Activated gamma-delta T cell treated with anti-CD3 and anti-CD28 coated beads, Interleukin-2, amount 50 U/mL, for 16 hours (primary cell): ENCODE results near the gene TRPM3.

Experiments used
- DNase-seq: peaks from one replicate; pipeline ENCODE4 v3.0.0-alpha.2; 2020; ENCODE audit warnings: low read depth

TRPM3 gene

DNA sequence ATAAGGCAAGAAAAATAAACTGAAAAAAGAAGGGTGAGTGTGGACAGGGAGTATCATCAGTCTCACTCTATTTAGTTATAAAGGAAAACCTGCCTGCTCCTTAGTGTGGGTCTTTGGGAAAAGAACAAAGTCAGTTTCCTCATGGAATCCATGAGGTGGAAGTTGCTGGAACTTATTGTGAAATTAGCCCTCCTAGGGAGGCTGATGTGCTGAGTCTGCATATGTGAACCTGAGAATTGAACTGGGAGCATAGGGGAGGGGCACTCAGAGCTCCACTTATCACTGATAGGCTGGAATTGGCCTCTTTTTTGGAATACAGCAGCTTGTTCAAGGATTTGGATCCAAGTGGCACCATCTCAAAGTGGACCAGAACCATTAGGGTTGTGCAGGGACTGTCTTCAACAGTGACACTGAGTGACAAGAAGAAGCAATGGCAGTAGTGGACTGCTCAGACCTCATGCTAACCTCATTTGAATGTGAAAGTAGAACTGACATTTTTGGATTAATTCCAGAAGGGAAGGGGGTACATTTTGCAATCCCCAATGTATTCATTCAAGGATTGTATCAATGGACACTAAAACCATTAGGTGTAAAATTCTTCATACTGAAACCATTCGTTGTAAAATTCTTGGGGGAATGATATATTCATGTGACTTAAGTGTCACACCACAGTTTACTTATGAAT lies 603.4 kb downstream of the TRPM3 start:
- DNase-seq, result no peak

GRCh38 chr9:70514273-70514672 lies 607.1 kb downstream of the TRPM3 start:
- no peak for DNase-seq

GRCh38 chr9:70511858-70512257 lies 609.6 kb downstream of the TRPM3 start:
- DNase-seq, result no peak

GRCh38 chr9:70510157-70510770 lies 611.2 kb downstream of the TRPM3 start:
- no peak for DNase-seq

GRCh38 chr9:70506159-70506558 lies 615.3 kb downstream of the TRPM3 start:
- DNase-seq, result no peak

- no peak for DNase-seq
Measured at GRCh38 chr9:70504834-70505233, 616.6 kb downstream of the TRPM3 start.

GRCh38 chr9:70502690-70503089 lies 618.7 kb downstream of the TRPM3 start:
- no peak for DNase-seq

GRCh38 chr9:70500793-70501192 lies 620.6 kb downstream of the TRPM3 start:
- DNase-seq, result no peak

- no peak for DNase-seq
Measured at GRCh38 chr9:70499621-70500020, 621.8 kb downstream of the TRPM3 start.

- DNase-seq, result no peak
Measured at GRCh38 chr9:70498866-70499265, 622.6 kb downstream of the TRPM3 start.

DNA sequence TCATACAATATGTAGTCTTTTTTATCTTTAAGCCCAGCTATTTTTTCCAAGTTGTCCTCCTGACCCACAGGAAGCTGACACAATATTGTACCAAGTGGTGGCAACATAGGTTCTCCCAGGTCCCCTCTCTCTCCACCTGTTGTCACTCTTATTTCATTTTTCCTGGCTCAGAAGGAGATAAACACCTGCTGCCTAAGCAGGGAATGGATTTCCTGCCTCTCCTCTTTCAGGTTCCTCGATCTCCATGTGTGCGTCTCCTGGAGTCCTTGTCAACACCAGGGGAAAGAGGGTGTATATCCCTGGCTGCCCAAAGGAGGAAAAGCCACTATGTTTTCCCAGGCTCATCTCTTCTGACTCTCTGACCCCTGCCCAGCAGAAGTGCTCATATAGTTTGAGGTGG lies 625.2 kb downstream of the TRPM3 start:
- no peak for DNase-seq

DNA sequence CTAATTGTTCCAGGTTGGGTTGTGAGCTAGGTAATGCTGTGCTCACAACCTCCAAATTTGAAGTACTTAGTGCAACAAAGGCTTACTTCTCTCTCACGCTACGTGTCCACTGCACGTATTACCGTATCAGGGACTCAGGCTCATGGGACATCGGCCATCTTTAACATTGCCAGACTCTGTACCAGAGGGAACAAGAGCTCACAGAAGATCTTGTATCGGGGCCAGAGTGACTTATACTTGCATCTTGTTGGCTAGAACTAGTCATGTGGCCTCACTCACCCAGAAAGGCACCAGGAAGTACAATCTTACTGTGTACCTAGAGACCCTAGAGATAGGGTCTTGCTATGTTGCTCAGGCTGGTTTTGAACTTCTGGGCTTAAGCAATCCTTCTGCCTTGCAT lies 625.9 kb downstream of the TRPM3 start:
- DNase-seq, result no peak

DNA sequence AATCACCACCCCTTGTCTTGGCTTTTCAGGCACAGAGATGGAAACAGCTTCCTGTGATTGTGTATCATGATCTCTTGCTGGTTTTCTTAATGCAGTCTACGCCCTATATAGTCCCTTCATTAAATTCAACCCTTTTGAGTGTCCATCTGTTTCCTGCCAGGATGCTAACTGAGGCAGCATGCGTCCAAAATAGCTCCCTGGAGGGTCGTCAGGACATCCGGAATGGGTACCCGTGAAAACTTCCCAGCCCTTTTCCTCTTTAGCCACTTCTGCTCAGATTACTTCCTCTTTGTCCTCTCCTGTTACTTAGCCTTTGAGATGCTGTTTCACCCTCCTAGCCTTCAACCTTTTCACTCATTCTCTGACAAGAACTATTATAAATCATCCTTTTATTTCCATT lies 627.2 kb downstream of the TRPM3 start:
- DNase-seq, result no peak

GRCh38 chr9:70493029-70493428 lies 628.4 kb downstream of the TRPM3 start:
- DNase-seq, result no peak

- DNase-seq, result no peak
Measured at GRCh38 chr9:70492319-70492777, 629.1 kb downstream of the TRPM3 start.

- DNase-seq, result no peak
Measured at GRCh38 chr9:70491426-70492318, 629.7 kb downstream of the TRPM3 start.

GRCh38 chr9:70490478-70490877 lies 630.9 kb downstream of the TRPM3 start:
- no peak for DNase-seq

- DNase-seq, result no peak
Measured at GRCh38 chr9:70488793-70489105, 632.7 kb downstream of the TRPM3 start.

DNA sequence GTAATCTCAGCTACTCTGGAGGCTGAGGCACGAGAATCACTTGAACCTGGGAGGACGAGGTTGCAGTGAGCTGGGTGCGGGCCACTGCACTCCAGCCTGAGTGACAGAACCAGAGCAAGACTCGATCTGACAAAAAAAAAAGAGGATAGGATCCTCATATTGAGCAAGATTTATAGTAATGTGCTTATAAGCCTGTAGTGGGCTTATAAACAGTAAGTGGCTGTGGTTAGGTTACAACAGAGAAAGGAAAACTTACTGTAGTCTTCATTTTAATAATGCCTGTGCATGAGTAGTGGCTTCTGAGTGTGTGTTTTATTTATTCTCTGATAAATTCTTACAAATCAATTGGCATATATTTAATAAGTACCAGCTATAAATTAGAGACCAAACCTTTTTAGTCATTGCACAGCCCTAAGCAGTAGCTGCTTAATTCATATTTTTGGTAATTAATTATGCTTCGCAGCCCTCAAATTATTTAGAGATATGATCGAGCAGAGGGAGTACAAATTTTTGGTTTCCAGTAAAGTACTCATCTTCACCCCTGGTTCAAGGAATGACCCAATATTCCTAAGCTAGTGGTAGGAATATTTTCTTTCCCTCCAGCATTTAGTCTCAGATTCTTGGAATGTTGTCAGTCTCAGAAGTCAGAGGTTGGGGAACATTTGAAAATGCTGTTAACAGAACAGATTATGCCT lies 633.2 kb downstream of the TRPM3 start:
- DNase-seq, result no peak

DNA sequence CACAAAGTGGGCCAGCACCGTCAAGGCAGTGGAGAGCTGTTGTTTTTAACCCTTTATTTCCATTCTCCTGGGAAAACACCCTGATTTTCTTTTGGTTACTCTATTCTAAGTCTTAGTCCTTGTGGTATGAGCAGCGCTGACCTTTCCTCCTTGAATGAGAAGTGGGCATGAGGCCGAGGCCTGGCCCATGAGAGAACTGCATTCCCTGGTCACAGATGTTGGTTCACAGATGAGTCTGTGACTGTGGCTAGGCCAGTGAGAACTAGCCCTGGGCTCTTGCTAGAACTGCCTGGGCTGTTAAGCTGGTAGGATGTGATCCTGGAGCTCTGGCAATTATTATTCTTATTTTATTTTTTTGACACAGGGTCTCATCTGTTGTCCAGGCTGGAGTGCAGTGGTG lies 635.3 kb downstream of the TRPM3 start:
- no peak for DNase-seq

- DNase-seq, result no peak
Measured at GRCh38 chr9:70485273-70485858, 636.1 kb downstream of the TRPM3 start.
